GM19452 (cell line): Measurements from ENCODE around the gene OSBPL10.
"Not testable (repeated sequence)": the region's sequence is repeated elsewhere in the genome, so short reads cannot be mapped to it uniquely, and the experiment has no call there.

Experiments
- ATAC-seq: cut with Tn5 transposase; IDR thresholded peaks from one replicate; pipeline ENCODE4 v1.9.1; 2021; ENCODE audit not compliant: unreplicated experiment

Gene OSBPL10

DNA sequence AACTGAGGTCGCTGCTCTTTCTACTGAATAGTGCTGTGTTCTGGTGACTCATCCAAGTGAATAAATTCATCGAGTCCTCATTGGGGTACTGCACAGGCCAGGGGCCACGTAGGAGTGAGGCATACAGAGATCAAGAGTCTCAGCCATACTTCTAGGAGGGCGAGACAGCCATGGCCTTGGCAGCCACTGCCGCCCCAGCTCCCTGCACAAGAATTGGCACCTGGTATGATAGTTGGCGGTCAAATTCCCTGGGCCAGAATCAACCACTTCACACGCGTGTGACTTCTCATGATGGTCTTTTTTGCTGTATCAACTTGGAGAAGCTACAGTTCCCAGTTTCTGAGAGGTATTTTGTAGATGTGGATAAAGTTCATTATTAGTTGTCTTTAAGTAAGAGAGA, 161.6 kb downstream of the OSBPL10 start:
- ATAC-seq, result no peak

DNA sequence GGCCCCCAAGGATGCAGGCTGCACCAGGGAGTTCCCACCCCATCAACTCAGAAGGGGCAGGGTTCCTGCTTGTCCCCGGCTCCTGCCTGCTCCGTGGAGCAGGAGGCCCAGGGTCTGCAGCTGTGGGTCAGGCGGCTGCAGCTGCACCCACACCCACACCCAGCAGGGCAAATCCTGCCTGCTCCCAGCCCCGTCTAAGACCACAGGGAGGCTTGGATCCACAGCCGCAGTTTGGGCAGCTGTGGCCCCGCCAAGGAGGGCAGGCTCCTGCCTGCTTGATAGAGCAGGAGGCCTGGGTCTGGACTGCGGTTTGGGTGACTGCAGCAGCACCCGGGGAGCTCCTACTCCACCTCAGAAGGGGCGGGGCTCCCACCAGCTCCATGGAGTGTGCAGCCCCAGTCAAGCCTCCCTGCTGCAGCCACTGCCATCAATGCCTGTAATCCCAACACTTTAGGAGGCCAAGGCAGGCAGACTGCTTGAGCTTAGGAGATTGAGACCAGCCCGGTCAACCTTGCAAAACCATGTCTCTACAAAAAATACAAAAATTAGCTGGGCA, 163.6 kb downstream of the OSBPL10 start:
- ATAC-seq, result no peak

DNA sequence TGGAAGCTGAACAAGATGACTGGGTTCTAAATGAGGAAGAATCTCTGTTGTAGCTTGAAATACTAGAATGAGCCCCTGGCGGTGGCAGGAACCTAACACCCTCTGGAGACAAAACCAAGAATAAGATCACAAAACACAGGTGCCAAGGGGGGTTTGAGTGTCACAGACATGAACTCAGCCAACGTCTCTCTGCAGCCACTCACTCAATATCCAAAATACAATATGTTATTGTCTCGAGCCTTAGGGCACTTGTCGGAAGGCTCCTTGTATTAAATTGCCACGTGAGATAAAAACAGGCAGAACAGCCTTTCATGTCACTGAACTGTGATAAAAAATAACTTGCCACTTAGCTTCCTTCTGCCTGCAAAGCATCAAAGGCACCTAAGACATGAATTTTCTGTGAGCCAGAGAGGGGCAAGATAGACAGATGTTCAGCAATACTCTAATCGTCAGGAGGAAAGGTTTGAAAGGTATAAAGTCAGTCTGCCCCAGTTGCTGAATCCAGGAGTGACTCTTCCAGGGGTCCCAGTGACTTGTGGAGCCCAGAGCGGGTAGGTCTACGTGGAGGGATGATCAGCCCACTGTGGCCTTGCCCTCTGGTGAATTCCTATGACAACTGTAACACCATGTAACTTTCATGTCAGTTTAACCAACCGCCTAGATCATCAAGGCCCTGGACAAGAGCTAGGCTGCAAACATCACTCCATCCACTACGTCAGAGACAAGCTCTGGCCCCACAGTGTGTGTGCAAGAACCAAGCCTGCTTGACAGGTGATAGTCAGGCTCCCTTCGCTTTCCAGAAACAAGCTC, 165.2 kb downstream of the OSBPL10 start:
- ATAC-seq, result no peak

- no peak for ATAC-seq
These were observed 166.1 kb downstream of the OSBPL10 start for GRCh38 chr3:31815006-31815405.

GRCh38 chr3:31813686-31814085, 167.4 kb downstream of the OSBPL10 start:
- ATAC-seq, result no peak

DNA sequence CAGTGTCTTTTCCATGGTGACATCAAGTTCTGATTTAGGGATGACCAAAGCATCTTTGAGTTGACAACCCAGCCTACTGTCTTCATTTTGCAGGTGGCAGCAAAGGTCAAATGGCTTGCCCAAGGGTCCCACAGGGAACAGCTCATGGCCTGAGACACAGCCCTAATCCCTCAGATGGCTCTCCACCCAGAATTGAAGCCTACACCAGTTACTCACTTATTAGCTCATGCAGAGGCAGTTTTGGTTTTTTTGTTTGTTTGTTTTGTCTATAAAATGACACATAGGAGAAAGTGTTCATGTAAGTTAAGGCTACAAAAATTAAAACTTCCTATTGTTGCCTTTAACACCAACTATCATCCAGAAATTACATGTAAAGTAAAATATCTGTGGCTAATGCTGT, 167.9 kb downstream of the OSBPL10 start:
- no peak for ATAC-seq

DNA sequence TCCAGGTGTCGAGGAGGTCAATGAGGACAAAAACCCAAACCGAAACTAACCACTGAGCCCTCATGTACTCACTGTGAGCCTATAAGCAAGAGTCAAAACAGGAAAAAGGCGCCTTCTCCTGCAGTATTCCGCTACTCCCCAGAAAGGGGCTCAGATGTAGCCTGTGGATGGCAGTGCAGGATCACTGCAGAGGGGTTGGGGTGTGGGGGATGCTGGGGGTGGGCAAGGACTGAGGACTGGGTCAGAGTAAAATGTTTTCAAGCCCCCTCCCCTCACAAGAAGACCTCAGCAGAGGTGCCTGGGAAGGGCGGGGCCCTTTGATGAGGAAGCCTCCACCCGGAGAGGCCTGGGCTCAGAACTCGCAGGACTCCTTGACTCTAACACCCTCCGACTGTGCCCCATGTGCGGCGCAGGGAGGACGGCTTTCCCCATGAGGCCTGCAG, 170.1 kb downstream of the OSBPL10 start:
- no peak for ATAC-seq

DNA sequence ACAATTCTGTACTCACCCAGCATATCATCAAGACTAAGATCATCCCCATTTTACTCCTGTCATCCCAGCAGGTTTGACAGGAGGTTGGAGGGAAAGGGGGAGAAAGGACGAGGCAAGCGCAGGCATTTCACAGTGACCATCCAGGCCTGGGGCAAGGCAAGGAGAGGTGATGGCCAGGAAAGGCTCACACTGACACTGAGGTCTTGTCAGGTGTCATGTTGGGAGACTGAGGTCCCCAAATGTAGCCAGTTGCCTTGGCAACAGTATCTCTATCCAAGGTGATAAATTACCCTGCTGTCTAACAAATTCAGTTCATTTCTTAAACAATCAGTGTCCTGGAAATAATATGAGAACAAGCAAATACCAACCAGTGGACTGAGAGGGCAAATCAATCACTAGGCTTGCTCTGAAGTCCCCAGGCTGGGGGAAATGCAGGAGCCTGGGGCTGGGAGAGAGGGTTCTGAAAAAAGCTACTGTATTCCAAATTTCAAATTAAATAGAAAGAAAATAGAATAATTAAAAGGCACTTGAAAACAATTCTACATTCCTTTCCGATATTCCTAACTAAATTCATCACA, 172.8 kb downstream of the OSBPL10 start:
- no peak for ATAC-seq

DNA sequence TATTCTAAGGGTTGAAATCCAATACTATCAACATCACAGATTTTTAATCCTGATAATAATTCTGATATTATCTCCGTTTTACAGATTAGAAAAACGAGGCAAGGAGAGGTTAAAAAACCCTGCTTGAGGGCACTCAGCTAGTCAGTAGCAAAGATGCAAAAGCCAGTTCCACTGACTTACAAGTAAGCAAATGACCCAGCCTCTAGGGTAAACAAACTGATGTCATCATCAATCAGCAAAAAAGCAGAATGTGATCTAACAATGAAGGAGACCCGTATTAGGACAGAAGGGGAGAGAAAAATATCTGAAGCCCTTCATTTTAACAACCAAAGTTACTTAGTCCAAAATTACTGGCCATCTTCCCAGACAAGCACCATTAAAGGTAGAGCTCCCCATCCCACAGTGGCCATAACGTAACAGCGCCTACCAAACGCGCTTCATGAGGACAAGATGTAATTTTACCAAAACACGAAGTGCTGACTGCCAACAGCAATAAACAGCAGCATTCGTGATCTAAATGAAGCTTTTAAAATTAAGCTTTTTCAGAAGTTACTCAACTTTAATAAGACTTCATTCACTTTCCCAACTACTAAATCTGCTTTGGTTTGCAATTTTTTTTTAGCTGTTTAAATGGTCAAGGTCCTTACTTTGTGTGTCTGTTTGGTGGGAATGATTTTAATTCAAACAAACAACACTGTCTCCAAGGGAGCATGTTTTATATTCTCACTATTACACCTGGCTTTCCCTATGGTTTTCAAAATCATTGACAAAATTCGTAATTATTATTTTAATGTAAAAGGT, 176.6 kb downstream of the OSBPL10 start:
- ATAC-seq, result no peak

GRCh38 chr3:31802981-31803740, 177.9 kb downstream of the OSBPL10 start:
- no peak for ATAC-seq

DNA sequence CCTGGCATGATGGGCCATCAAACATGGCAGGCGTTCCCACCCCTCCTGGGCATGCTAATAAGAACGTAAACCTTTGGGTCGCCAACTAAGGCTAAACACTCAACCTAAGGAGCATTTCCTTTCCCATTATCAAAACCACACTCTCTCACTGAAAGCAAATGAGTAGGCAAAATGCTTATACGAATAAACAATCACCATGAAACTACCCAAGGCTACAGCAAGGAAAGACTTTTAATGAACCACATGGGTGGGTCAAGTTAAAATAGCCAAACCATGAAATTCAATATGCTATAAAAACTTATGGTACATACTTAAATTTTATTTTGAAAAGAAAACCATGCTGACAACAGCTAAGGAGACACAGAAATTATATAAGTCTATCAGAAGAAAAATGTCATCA, 180.6 kb downstream of the OSBPL10 start:
- no peak for ATAC-seq

DNA sequence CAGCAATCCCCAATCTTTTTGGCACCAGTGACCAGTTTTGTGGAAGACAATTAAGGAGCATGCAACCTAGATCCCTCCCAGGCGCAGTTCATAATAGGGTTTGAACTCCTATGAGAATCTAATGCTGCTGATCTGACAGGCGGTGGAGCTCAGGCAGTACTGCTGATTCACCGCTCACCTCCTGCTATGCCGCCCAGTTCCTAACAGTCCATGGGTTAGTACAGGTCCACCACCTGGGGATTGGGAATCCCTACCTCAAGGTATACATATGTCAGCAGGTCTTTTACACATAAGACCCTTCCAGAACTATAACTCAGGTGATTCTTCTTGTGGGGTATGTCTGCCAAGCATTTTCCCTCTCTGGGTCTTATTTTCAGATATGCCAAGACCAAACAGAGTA, 182.2 kb downstream of the OSBPL10 start:
- ATAC-seq, result no peak

DNA sequence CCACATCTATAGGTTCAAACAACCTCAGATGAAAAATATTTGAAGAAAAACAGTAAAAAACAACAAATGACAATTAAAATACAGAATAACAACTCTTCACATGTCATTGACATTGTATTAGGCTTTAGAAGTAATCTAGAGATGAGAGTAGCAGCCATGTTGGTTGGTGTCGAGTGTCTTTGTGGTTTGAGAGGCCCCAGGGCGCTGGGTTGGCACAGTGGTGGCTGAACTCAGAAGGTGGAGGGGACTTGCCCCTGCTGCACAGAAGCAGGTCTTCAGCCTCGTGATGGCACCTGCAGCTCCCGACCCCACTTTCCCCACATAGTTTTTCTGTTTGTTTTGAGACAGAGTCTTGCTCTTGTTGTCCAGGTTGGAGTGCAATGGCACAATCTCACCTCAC, 187.2 kb downstream of the OSBPL10 start:
- no peak for ATAC-seq

- ATAC-seq, result no peak
These were observed 190.0 kb downstream of the OSBPL10 start for GRCh38 chr3:31791090-31791430.

GRCh38 chr3:31790193-31791089, 190.6 kb downstream of the OSBPL10 start:
- ATAC-seq, result no peak

DNA sequence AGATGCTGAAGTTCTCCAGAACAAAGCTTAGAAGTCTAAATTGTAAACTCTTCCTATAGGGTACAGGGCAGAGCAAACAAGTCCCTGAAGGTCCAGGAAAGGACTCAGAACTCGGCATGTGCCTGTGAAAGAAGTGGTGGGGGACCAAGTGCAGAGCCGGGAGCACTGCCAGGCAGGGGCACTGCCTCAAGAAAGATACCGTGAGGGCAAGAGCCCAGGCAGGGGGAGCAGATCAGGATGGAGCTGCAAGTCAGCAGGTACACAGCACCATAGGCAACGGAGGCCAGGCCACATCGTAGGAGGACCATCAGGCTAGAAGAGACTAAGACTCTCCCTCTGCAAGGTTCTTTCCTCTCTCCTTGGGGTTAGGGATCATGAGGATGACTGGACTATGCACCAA, 191.6 kb downstream of the OSBPL10 start:
- no peak for ATAC-seq

- no peak for ATAC-seq
These were observed 195.3 kb downstream of the OSBPL10 start for GRCh38 chr3:31785734-31786133.

DNA sequence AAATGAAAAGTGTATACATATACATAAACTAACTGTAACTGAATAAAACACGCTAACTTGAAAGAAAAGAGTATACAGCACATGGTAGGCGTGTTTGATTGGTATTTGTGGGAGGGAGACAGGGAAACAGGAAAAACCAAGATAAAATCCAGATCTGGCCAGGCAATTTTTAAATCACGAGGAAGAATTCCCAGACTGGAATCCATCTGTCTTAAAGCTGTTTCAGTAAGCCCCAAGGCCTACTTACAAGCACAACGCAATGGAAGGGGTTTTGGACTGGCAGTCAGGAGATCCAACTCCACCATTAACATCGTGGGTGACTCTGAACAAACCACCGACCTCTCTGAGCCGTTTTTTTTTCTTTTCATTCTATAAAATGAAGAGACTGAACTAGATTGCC, 195.8 kb downstream of the OSBPL10 start:
- no peak for ATAC-seq

GRCh38 chr3:31783851-31784250, 197.2 kb downstream of the OSBPL10 start:
- not testable (repeated sequence) for ATAC-seq

DNA sequence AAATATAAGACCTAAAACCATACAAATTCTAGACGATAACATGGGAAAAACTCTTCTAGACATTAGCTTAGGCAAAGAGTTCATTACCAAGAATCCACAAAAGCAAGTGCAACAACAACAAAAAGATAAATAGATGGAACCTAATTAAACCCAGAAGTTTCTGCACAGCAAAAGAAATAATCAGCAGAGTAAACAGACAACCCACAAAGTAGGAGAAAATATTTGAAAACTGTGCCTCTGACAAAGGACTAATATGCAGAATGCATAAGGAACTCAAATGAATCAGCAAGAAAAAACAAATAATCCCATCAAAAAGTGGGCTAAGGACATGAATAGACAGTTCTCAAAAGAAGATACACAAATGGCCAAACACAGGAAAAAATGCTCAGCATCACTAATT, 198.8 kb downstream of the OSBPL10 start:
- ATAC-seq, result not testable (repeated sequence)
